Measurements from ENCODE around the gene TDRD6.

Gene TDRD6

GRCh38 chr6:46749731-46750130 lies 62.0 kb downstream of the TDRD6 start:
- no peak overlapping the region for H3K27ac ChIP-seq
- DNase-seq: no peak
- H3K4me3 ChIP-seq (ENCODE audit: low read depth, low read length): no peak overlapping the region
- in situ Hi-C loops (cut with HindIII; ENCODE audit: low pct_ligation_motif_present, low sequenced_read_pairs): no loop called here
- TF ChIP-seq CTCF (IDR thresholded peaks at IDR 0.05; ENCODE audit: low read depth, low read length, missing control alignments): no peak
- H3K27me3 ChIP-seq (replicated peaks): no peaks in the 10 kb centered on the region
- H3K36me3 ChIP-seq (replicated peaks): no peaks in the 10 kb centered on the region

GRCh38 chr6:46751658-46752057 lies 64.0 kb downstream of the TDRD6 start:
- no peaks in the 10 kb centered on the region for H3K27me3 ChIP-seq (replicated peaks)
- DNase-seq: no peak
- H3K36me3 ChIP-seq (replicated peaks): no peaks in the 10 kb centered on the region
- no peak overlapping the region for H3K4me3 ChIP-seq (ENCODE audit: low read depth, low read length)
- TF ChIP-seq CTCF (IDR thresholded peaks at IDR 0.05; ENCODE audit: low read depth, low read length, missing control alignments): no peak
- no peak overlapping the region for H3K27ac ChIP-seq
- in situ Hi-C loops (cut with HindIII; ENCODE audit: low pct_ligation_motif_present, low sequenced_read_pairs): no loop called here
